KBM-7 (cell line): Measurements from ENCODE around the gene CERT1.

Source experiments
- DNase-seq: peaks from one replicate; pipeline ENCODE4 v3.0.0-alpha.2; 2015
- in situ Hi-C: fragments of 300-500 bp; cut with MboI; formaldehyde crosslinking; loops from 2 replicates; pipeline ENCODE4 v1.14.3; 2020; ENCODE audit warnings: low sequenced_read_pairs, low pct_unique_long_range_greater_than_20kb, mixed read lengths

CERT1 gene

GRCh38 chr5:75446068-75446467 lies 65.4 kb downstream of the CERT1 start:
- in situ Hi-C loops, result no loop called here
- DNase-seq, result no peak

- DNase-seq, result no peak
- in situ Hi-C loops, result no loop called here
Measured at GRCh38 chr5:75441560-75441959, 69.9 kb downstream of the CERT1 start.

- DNase-seq, result peak; percentile 4
- in situ Hi-C loops, result no loop called here
Measured at GRCh38 chr5:75439276-75439675, 72.2 kb downstream of the CERT1 start.

- no peak for DNase-seq
- in situ Hi-C loops, result no loop called here
Measured at GRCh38 chr5:75438722-75439121, 72.7 kb downstream of the CERT1 start.

GRCh38 chr5:75435096-75435495 lies 76.3 kb downstream of the CERT1 start:
- in situ Hi-C loops, result no loop called here
- DNase-seq, result no peak

GRCh38 chr5:75433814-75434506 lies 77.5 kb downstream of the CERT1 start:
- in situ Hi-C loops, result no loop called here
- DNase-seq, result no peak

DNA sequence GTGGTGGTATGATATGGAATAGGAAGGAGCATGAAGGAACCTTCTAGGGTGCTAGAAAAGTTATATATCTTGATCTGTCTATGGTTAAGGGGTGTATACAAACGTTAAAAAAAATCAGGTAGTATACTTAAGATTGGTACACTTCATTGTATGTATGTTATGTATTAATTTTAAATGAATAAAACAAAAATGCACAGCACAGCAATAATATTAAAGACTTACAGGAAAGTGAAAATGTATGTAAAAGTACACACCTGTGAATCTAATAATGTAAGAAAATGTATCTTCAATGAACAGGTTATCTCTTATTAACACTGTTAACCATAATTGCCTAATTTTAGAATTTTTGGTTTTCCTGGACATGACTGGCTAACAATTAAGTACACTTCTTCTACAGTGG lies 97.2 kb downstream of the CERT1 start:
- no peak for DNase-seq
- in situ Hi-C loops, result no loop called here

DNA sequence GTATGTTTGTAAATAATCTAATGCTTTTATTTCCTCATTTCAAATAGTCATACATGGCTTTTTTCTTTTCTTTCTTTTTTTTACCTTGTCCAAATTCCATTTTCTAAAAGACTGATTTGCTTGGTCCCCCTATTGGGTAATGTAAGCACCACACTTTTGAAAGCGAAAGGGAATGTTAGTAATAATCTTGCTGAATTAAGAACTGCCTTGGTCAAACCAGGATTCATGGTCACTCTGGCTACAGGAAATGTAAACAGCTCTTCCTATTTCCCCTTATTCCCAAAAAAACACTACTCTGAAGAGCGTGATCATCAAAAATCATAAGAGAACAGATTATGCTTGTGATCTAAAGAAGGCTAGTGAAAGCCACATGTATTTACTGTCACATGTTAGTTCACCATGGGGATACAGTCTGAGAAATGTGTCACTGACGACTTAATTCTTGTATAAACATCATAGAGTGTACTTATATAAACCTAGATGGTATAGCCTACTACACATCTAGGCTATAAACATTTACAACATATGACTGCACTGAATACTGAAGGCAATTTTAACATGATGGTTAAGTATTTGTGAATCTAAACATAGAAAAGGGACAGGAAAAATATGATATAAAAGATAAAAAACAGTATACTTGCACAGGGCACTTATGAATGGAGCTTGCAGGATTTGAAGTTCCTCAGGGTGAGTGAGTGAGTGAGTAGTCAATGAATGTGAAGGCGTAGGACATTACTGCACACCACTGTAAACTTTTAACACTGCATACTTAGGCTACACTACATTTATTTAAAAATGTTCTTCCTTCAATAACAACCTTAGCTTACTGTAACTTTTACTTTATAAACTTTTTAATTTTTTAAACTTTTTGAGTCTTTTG lies 99.1 kb downstream of the CERT1 start:
- DNase-seq, result no peak
- in situ Hi-C loops, result no loop called here

- peak; percentile 9 for DNase-seq
- in situ Hi-C loops, result no loop called here
Measured at GRCh38 chr5:75405296-75405695, 106.1 kb downstream of the CERT1 start.

DNA sequence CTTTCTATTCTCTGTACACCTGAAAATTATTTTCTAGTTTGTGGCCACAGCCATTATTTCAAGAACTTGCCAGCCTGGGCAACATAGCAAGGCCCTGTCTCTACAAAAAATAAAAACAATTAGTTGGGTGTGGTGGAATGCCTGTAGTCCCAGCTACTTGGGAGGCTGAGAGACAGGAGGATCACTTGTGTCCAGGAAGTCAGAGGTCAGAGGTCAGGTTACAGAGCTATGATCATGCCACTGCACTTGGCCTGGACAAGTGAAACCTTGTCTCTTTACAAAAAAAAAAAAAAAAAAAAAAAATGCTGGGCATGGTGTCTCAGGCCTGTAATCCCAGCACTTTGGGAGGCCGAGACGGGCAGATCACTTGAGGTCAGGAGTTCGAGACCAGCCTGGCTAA lies 116.2 kb downstream of the CERT1 start:
- DNase-seq, result no peak
- in situ Hi-C loops, result no loop called here

- no peak for DNase-seq
- in situ Hi-C loops, result no loop called here
Measured at GRCh38 chr5:75389430-75389829, 122.0 kb downstream of the CERT1 start.

DNA sequence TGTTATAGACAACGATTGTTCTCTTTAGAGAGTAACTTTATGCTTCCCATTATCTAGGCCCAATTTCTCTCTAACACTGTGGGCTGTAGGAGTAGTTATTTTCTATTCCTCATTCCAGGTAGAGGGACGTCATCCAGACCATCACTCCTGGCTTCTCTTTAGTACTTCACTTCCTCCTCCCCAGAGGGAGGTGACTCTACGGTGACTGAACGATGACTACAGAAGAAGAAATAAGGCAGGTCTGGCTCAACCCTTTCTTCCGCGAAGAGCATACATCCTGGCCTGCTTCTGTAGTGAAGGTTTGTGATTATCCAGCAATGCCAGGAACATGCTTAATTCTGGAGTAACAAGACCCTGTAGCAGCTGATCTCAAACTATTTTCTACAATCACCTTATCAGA lies 123.6 kb downstream of the CERT1 start:
- no peak for DNase-seq
- in situ Hi-C loops, result no loop called here

GRCh38 chr5:75384218-75384617 lies 127.2 kb downstream of the CERT1 start:
- in situ Hi-C loops, result no loop called here
- no peak for DNase-seq

GRCh38 chr5:75381456-75381855 lies 130.0 kb downstream of the CERT1 start:
- in situ Hi-C loops, result no loop called here
- DNase-seq, result peak; percentile 44

DNA sequence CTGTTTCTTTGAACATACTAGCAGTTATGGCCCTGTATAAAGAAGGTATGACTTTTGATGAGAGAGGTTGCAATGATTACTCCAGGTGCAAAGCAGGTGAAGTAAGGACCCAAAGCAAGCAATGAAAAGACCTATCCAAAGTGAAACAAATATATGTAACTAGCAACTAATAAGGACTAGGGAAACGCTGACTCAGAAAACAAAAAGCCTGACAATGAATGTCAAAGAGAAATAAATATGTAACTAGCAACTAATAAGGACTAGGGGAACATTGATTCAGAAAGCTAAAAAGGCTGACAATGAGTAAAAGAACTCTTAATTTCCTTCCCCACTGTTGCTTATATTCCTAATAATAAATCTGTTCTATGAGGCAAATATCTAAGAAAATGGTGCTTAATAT lies 131.3 kb downstream of the CERT1 start:
- no peak for DNase-seq
- in situ Hi-C loops, result no loop called here

DNA sequence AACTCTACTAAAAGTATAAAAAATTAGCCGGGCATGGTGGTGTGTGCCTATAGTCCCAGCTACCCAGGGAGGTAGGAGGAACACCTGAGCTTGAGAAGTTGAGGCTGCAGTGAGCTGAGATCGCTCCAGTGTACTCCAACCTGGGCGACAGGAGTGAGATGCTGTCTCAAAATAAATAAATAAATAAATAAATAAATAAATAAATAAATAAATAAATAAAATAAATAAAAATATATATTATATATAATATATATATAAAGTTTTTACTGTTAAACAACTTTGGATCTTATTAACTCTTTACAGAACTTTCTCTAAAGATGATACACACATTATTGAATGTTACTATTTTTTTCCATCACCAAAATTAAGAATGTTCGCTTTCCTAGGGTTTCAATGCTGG lies 136.0 kb downstream of the CERT1 start:
- no peak for DNase-seq
- in situ Hi-C loops, result no loop called here

DNA sequence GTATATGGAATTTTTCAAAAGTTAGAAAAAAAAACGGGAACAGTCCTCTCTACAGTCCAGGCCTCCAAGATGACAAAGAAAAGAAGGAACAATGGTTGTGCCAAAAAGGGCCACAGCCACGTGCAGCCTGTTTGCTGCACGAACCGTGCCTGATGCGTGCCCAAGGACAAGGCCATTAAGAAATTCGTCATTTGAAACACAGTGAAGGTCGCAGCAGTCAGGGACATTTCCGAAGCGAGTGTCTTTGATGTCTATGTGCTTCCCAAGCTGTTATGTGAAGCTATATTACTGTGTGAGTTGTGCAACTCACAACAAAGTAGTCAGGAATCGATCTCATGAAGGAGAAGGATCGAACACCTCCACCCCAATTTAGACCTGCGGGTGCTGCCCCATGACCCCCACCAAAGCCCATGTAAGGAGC lies 137.0 kb downstream of the CERT1 start:
- DNase-seq, result no peak
- in situ Hi-C loops, result no loop called here

DNA sequence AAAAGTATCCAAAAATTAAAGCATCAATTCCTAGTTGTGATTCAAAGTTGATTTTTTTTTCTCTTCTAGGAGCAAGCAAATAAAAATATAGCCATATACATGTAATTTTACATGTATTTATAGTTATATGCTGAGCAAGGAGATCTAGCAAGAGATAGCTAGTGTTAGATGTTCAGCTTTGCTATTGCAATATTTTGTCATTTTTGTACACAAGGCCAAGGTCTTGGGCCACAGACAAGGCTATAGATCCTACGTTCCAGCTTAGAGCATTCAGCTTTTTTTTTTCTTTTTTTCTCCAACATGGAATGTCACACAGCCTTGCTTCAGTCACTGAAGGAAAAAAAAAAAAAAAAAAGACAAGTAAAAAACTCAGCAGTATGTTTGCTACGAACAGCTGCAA lies 137.6 kb downstream of the CERT1 start:
- DNase-seq, result no peak
- in situ Hi-C loops, result no loop called here

- in situ Hi-C loops, result no loop called here
- no peak for DNase-seq
Measured at GRCh38 chr5:75368391-75368790, 143.0 kb downstream of the CERT1 start.

DNA sequence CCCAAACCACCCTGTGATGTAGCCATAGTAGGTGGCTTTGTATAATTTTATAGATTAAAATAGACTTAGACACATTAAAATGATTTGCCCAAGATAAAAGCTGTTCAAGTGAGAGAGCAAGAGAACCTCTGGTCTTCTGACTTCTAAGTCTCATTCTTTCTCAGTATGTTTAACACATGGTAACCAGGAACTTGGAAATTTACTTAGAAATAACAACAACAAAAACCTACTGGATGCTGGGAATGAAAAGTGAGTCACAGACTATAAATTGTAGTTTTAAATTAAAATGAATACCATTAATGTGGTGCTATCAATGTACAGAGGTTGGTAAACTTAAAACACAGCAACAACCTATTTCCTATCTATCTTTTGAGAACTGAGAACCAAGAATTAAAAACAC lies 144.0 kb downstream of the CERT1 start:
- DNase-seq, result no peak
- in situ Hi-C loops, result no loop called here

DNA sequence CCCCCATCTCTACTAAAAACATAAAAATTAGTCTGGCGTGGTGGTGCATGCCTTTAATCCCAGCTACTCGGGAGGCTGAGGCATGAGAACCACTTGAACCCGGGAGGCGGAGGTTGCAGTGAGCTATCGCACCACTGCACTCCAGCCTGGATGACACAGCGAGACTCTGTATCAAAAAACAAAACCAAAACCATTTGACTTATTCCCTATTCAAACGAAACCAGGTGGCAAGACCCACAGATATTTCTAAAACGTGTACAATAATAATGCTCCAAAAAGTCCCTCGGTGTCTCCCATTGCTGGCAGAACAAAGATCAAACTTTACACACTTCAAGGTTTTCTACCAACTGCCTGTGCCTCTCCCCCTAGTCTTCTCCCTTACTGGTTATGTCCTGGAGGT lies 144.6 kb downstream of the CERT1 start:
- in situ Hi-C loops, result no loop called here
- no peak for DNase-seq
